ENCODE data around the gene HTRA3.

- no peak for TF ChIP-seq EZH2 (IDR thresholded peaks at IDR 0.05)
- no peak for TF ChIP-seq POLR2AphosphoS5 (IDR thresholded peaks at IDR 0.05; ENCODE audit: borderline replicate concordance, low read depth, low read length)
Observed at GRCh38 chr4:8303081-8303480, 33.5 kb downstream of the HTRA3 start.
